A549 (cell line): ENCODE data around the gene NOL7. TPM values are rescaled to one million over a fixed set of nuclear protein-coding genes. Genes with fewer than 3 reads are reported as not detected.

Source experiments
- ATAC-seq, 2 experiments: fragments of 200-7000 bp in 1 of 2; fragments of >200 bp in 1 of 2; cut with Nextera tagmentation in 1 of 2; cut with Tn5 transposase in 1 of 2; 3 replicates each; pipeline versions ENCODE4 v1.8.0 to v1.9.1; 2018 to 2020; ENCODE audit warnings: mild to moderate bottlenecking in 1 of 2, moderate library complexity in 1 of 2
- CTCF ChIA-PET: fragments of 300-600 bp; sonication (Branson Sonifier 250); formaldehyde crosslinking; extraction: SDS; loops from one replicate; lab custom pipeline; 2021; ENCODE audit warnings: antibody characterized with exemption, inconsistent platforms; lab: Yijun Ruan, JAX
- POLR2A ChIA-PET: fragments of 350-600 bp; formaldehyde crosslinking; extraction: SDS; loops from one replicate; lab custom pipeline; 2021; ENCODE audit warnings: antibody characterized with exemption, inconsistent platforms; lab: Yijun Ruan, JAX
- DNase-seq, 2 experiments: peaks; one replicate each; pipeline versions ENCODE4 v3.0.0 to v3.0.0-alpha.2; 2011 to 2016; ENCODE audit warnings: low read depth in 1 of 2, low spot score in 1 of 2
- FAIRE-seq: peaks from 2 replicates; lab custom pipeline; 2011; peaks lifted over from hg19 to GRCh38; lab: Jason Lieb, UNC
- H3K27ac ChIP-seq, 2 experiments: fragments of >200 bp; sonication (Bioruptor Twin); formaldehyde crosslinking; 3 replicates each; pipeline ENCODE4 v1.5.1; 2016 to 2017
- H3K4me1 ChIP-seq: fragments of >200 bp; sonication (Bioruptor Twin); formaldehyde crosslinking; 3 replicates; pipeline ENCODE4 v1.6.1; 2016
- H3K4me2 ChIP-seq: fragments of >200 bp; sonication (Bioruptor Twin); formaldehyde crosslinking; 3 replicates; pipeline ENCODE4 v1.6.1; 2016
- H3K4me3 ChIP-seq: fragments of >200 bp; sonication (Bioruptor Twin); formaldehyde crosslinking; 3 replicates; pipeline ENCODE4 v1.5.1; 2016
- H3K9me3 ChIP-seq: fragments of >200 bp; sonication (Bioruptor Twin); formaldehyde crosslinking; 3 replicates; pipeline ENCODE4 v1.6.1; 2016
- BHLHE40 ChIP-seq: IDR thresholded peaks from 2 replicates; pipeline ENCODE4 v1.6.1; 2012; ENCODE audit warnings: low read depth, low read length, inconsistent platforms
- CEBPB ChIP-seq, 2 experiments: fragments of >200 bp in 1 of 2; sonication (Bioruptor Twin) in 1 of 2; formaldehyde crosslinking in 1 of 2; IDR thresholded peaks; 2 replicates each; pipeline ENCODE4 v1.6.1; 2012 to 2016
- CHD2 ChIP-seq: fragments of 150-350 bp; IDR thresholded peaks from 2 replicates; pipeline ENCODE4 v1.6.1; 2014; ENCODE audit warnings: low read length; ENCODE audit not compliant: partially characterized antibody
- CHD4 ChIP-seq: fragments of 200-600 bp; sonication (generic); IDR thresholded peaks from 2 replicates; pipeline ENCODE4 v1.6.1; 2016; ENCODE audit warnings: antibody characterized with exemption, mild to moderate bottlenecking, borderline replicate concordance
- E2F6 ChIP-seq: IDR thresholded peaks from 2 replicates; pipeline ENCODE4 v1.6.1; 2012; ENCODE audit warnings: low read depth, borderline replicate concordance
- EHMT2 ChIP-seq: fragments of 200-600 bp; sonication (generic); IDR thresholded peaks from 2 replicates; pipeline ENCODE4 v1.6.1; 2016; ENCODE audit warnings: antibody characterized with exemption, low read depth, mild to moderate bottlenecking, moderate library complexity
- HEYL ChIP-seq: fragments of 250-450 bp; sonication (Bioruptor Pico); IDR thresholded peaks from 2 replicates; pipeline ENCODE4 v1.8.0; 2021; ENCODE audit warnings: mild to moderate bottlenecking, moderate library complexity
- HMGXB4 ChIP-seq: fragments of 250-450 bp; sonication (Bioruptor Pico); IDR thresholded peaks from 2 replicates; pipeline ENCODE4 v1.5.0; 2021; ENCODE audit warnings: mild to moderate bottlenecking, moderate library complexity, borderline replicate concordance
- HOXA7 ChIP-seq: fragments of 250-450 bp; sonication (Bioruptor Pico); IDR thresholded peaks from 2 replicates; pipeline ENCODE4 v1.5.0; 2020; ENCODE audit warnings: mild to moderate bottlenecking, moderate library complexity
- HOXB13 ChIP-seq: fragments of 250-450 bp; sonication (Bioruptor Pico); IDR thresholded peaks from 2 replicates; pipeline ENCODE4 v1.5.0; 2020; ENCODE audit warnings: low read depth, mild to moderate bottlenecking, moderate library complexity
- JUN ChIP-seq, 2 experiments: fragments of >200 bp; sonication (Bioruptor Twin); formaldehyde crosslinking; IDR thresholded peaks; 2 replicates in 1 of 2; 3 replicates in 1 of 2; pipeline ENCODE4 v1.6.1; 2016 to 2017
- JUNB ChIP-seq: fragments of >200 bp; sonication (Bioruptor Twin); formaldehyde crosslinking; IDR thresholded peaks from 2 replicates; pipeline ENCODE4 v1.6.1; 2016
- KDM1A ChIP-seq: fragments of 200-600 bp; sonication (generic); IDR thresholded peaks from 2 replicates; pipeline ENCODE4 v1.6.1; 2016; ENCODE audit warnings: low read depth, mild to moderate bottlenecking
- MAFK ChIP-seq: fragments of 450-650 bp; IDR thresholded peaks from 2 replicates; pipeline ENCODE4 v1.6.1; 2014; ENCODE audit not compliant: partially characterized antibody
- MAZ ChIP-seq: fragments of 150-350 bp; IDR thresholded peaks from 2 replicates; pipeline ENCODE4 v1.6.1; 2014; ENCODE audit warnings: antibody characterized with exemption, low read depth, low read length, borderline replicate concordance
- MYC ChIP-seq: IDR thresholded peaks from 2 replicates; pipeline ENCODE4 v1.6.1; 2012; ENCODE audit warnings: mild to moderate bottlenecking, inconsistent platforms, low read length, improper control_type of control experiment, borderline replicate concordance
- NPAS2 ChIP-seq: fragments of 250-450 bp; sonication (Bioruptor Pico); IDR thresholded peaks from 2 replicates; pipeline ENCODE4 v1.8.0; 2022; ENCODE audit warnings: mild to moderate bottlenecking, moderate library complexity, borderline replicate concordance
- PBX3 ChIP-seq: IDR thresholded peaks from 2 replicates; pipeline ENCODE4 v1.6.1; 2012
- PHF8 ChIP-seq: fragments of 200-600 bp; sonication (generic); IDR thresholded peaks from 2 replicates; pipeline ENCODE4 v1.6.1; 2016; ENCODE audit warnings: low read depth, mild to moderate bottlenecking, antibody characterized with exemption, moderate library complexity, borderline replicate concordance
- RARB ChIP-seq: fragments of 250-450 bp; sonication (Bioruptor Pico); IDR thresholded peaks from 2 replicates; pipeline ENCODE4 v1.8.0; 2021; ENCODE audit warnings: mild to moderate bottlenecking, moderate library complexity
- RFX5 ChIP-seq: fragments of 450-650 bp; IDR thresholded peaks from 2 replicates; pipeline ENCODE4 v1.7.1; 2014; ENCODE audit warnings: antibody characterized with exemption, mild to moderate bottlenecking, moderate library complexity
- RNF2 ChIP-seq: fragments of 200-600 bp; sonication (generic); IDR thresholded peaks from 2 replicates; pipeline ENCODE4 v1.6.1; 2016; ENCODE audit warnings: low read depth, mild to moderate bottlenecking, antibody characterized with exemption, moderate library complexity, borderline replicate concordance
- SREBF2 ChIP-seq: fragments of 450-650 bp; IDR thresholded peaks from 2 replicates; pipeline ENCODE4 v1.6.1; 2014; ENCODE audit warnings: mild to moderate bottlenecking, moderate library complexity
- USF2 ChIP-seq: fragments of 450-650 bp; IDR thresholded peaks from 2 replicates; pipeline ENCODE4 v1.6.1; 2014; ENCODE audit warnings: antibody characterized with exemption
- ZFP36 ChIP-seq: fragments of 450-650 bp; IDR thresholded peaks from 2 replicates; pipeline ENCODE4 v1.6.1; 2014; ENCODE audit warnings: borderline replicate concordance; ENCODE audit not compliant: partially characterized antibody
- WGBS: methylation state at CpG from one replicate; pipeline ENCODE4 v1.1.6; 2017; ENCODE audit errors: missing lambda C conversion rate; 5-methylcytosine and 5-hydroxymethylcytosine counted together
- polyA plus RNA-seq, 4 experiments: library from polyadenylated mRNA; depleted of rRNA in 3 of 4; stranded (reverse); fragments of >200 nt; fragmentation: RNase III in 1 of 4; extraction: RNeasy Plus Mini Kit Qiagen cat#74134 plus additional on column Dnase treatment in 1 of 4; gene quantifications; 2 replicates in 3 of 4; 3 replicates in 1 of 4; pipeline ENCODE4 v1.2.3, GENCODE V29; 2011 to 2017
- TF ChIP-seq, protein P1 (sequence below): fragments of >200 bp; sonication (Bioruptor Twin); formaldehyde crosslinking; IDR thresholded peaks from 2 replicates; pipeline ENCODE4 v1.6.1; 2016
- TF ChIP-seq, protein P2 (sequence below): fragments of >200 bp; sonication (Bioruptor Twin); formaldehyde crosslinking; IDR thresholded peaks from 3 replicates; pipeline ENCODE4 v1.6.1; 2016
- TF ChIP-seq, protein P3 (sequence below): fragments of 150-350 bp; IDR thresholded peaks from 2 replicates; pipeline ENCODE4 v1.6.1; 2014; ENCODE audit warnings: low read depth, mild to moderate bottlenecking, low read length
- TF ChIP-seq, protein P4 (sequence below): fragments of 250-450 bp; sonication (Bioruptor Pico); IDR thresholded peaks from 2 replicates; pipeline ENCODE4 v1.5.0; 2020; ENCODE audit warnings: low read depth, mild to moderate bottlenecking, moderate library complexity

NOL7 gene
- polyA plus RNA-seq, 2 of the 4 experiments (the other 2 are of a cell fraction) = 75.1 to 85.9 TPM

DNA sequence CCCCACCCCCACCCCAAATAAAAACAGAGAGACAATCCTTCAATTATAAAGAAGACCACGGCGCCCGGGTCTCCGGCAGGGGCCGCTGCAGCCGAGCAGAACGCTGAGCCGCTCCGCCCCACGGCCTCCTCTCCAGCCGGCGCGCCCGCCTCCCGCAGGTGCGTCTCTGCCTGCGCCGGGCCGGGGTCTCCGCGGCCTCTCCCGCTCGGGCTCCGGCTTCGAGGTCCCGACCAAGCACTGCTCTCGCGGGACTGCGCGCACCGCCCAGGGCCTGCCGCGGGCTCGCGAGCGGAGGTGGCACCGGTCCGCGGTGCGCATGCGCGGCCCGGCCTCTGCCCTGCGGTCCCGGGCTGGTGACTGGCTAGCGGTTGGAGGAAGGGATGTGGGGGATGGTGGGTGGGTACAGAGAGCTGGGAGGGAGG lies 41.0 kb upstream of the NOL7 start:
- Histone ChIP-seq H3K27ac (peak overlapping the region; percentile 99 to 100), H3K9me3 (peaks cover 10% of the 10 kb centered on the region; the same call in 2 of the 3 replicates), H3K4me1 (peaks cover 6% of the 10 kb centered on the region; the same call in 1 of the 3 replicates), H3K4me3 (peak overlapping the region; percentile 91), H3K4me2 (peak overlapping the region; percentile 77)
- CTCF ChIA-PET = interaction anchor here (0.7 to 2.3 kb wide), 22 partner anchors 8 to 636 kb away, joined by 3 to 10 read pairs (median 4); partner anchors contain the start of gene NOL7
- POLR2A ChIA-PET = interaction anchor here (0.6 to 2.9 kb wide), 15 partner anchors 10 to 271 kb away, joined by 3 to 40 read pairs (median 5); partner anchors contain the start of genes GFOD1, NOL7, RANBP9 and TBC1D7
- DNase-seq = peak; percentile 90 to 93
- ATAC-seq = peak; percentile 89 to 90
- FAIRE-seq = no peak
- no CpG with 5 or more reads among the region's 46 CpGs for WGBS
- TF ChIP-seq HOXB13 (no peak), RARB (CRISPR knock-in tag) (no peak), HMGXB4 (CRISPR knock-in tag) (no peak), SREBF2 (no peak), CHD2 (peak; percentile 86), PHF8 (no peak), BHLHE40 (no peak), E2F6 (no peak), PBX3 (no peak), NPAS2 (CRISPR knock-in tag) (no peak), EHMT2 (no peak), ZFP36 (no peak), JUN (IDR thresholded peaks at IDR 0.05) (peak in 1 of 2 experiments; percentile 62; a peak in 4 of 5 replicates), MAZ (0 out of 2 replicates have a peak, but pooled peaks have one; percentile 4), CHD4 (no peak), RNF2 (no peak), MAFK (no peak), HOXA7 (CRISPR knock-in tag) (no peak), USF2 (no peak), MYC (no peak), JUNB (no peak), RFX5 (no peak), CEBPB (IDR thresholded peaks at IDR 0.05) (no peak), KDM1A (no peak), HEYL (CRISPR knock-in tag) (no peak)
- TF ChIP-seq, protein P1, sequence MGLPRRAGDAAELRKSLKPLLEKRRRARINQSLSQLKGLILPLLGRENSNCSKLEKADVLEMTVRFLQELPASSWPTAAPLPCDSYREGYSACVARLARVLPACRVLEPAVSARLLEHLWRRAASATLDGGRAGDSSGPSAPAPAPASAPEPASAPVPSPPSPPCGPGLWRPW = no peak
- TF ChIP-seq, protein P2, sequence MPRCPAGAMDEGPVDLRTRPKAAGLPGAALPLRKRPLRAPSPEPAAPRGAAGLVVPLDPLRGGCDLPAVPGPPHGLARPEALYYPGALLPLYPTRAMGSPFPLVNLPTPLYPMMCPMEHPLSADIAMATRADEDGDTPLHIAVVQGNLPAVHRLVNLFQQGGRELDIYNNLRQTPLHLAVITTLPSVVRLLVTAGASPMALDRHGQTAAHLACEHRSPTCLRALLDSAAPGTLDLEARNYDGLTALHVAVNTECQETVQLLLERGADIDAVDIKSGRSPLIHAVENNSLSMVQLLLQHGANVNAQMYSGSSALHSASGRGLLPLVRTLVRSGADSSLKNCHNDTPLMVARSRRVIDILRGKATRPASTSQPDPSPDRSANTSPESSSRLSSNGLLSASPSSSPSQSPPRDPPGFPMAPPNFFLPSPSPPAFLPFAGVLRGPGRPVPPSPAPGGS = no peak
- TF ChIP-seq, protein P3, sequence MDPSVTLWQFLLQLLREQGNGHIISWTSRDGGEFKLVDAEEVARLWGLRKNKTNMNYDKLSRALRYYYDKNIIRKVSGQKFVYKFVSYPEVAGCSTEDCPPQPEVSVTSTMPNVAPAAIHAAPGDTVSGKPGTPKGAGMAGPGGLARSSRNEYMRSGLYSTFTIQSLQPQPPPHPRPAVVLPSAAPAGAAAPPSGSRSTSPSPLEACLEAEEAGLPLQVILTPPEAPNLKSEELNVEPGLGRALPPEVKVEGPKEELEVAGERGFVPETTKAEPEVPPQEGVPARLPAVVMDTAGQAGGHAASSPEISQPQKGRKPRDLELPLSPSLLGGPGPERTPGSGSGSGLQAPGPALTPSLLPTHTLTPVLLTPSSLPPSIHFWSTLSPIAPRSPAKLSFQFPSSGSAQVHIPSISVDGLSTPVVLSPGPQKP = no peak
- TF ChIP-seq, protein P4, sequence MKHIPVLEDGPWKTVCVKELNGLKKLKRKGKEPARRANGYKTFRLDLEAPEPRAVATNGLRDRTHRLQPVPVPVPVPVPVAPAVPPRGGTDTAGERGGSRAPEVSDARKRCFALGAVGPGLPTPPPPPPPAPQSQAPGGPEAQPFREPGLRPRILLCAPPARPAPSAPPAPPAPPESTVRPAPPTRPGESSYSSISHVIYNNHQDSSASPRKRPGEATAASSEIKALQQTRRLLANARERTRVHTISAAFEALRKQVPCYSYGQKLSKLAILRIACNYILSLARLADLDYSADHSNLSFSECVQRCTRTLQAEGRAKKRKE (CRISPR knock-in tag) = no peak
